Measurements from ENCODE around the gene ALOX12B. TPM values are rescaled to one million over a fixed set of nuclear protein-coding genes. Genes with fewer than 3 reads are reported as not detected.

ALOX12B gene
- 1.7 TPM for total RNA-seq (ENCODE audit: unreplicated experiment)
- long read RNA-seq, partial matches to known transcripts: 3 of 3 reads
- long read RNA-seq, other reads (novel, unspliced or antisense): 0 of 3 reads

GRCh38 chr17:8087075-8087951 is at the start of gene ALOX12B:
Gene ALOX12B, minus strand, starts transcription at chr17:8087716. Its CDS starts 274 bp downstream, at chr17:8087442.
- no peak for TF ChIP-seq CTCF (IDR thresholded peaks at IDR 0.05; ENCODE audit: unreplicated experiment)
- DNase-seq (ENCODE audit: low spot score): no peak
- Mint-ChIP-seq H3K9me3 (ENCODE audit: unreplicated experiment) (no peaks in the 10 kb centered on the region), H3K4me1 (ENCODE audit: unreplicated experiment) (no peaks in the 10 kb centered on the region), H3K27ac (ENCODE audit: unreplicated experiment) (peak within 1 kb of the TSS; percentile 57), H3K27me3 (ENCODE audit: unreplicated experiment) (peaks cover 13% of the 10 kb centered on the region), H3K4me3 (ENCODE audit: unreplicated experiment) (peak within 1 kb of the TSS; percentile 5), H3K36me3 (ENCODE audit: low read depth, unreplicated experiment) (no peaks in the 10 kb centered on the region)

- H3K27ac Mint-ChIP-seq (ENCODE audit: unreplicated experiment): no peak overlapping the region
- peaks cover 4% of the 10 kb centered on the region for H3K27me3 Mint-ChIP-seq (ENCODE audit: unreplicated experiment)
- no peaks in the 10 kb centered on the region for H3K9me3 Mint-ChIP-seq (ENCODE audit: unreplicated experiment)
- DNase-seq (ENCODE audit: low spot score): no peak
- no peaks in the 10 kb centered on the region for H3K4me1 Mint-ChIP-seq (ENCODE audit: unreplicated experiment)
- no peaks in the 10 kb centered on the region for H3K36me3 Mint-ChIP-seq (ENCODE audit: low read depth, unreplicated experiment)
- H3K4me3 Mint-ChIP-seq (ENCODE audit: unreplicated experiment): no peak overlapping the region
- TF ChIP-seq CTCF (IDR thresholded peaks at IDR 0.05; ENCODE audit: unreplicated experiment): no peak
Measured at GRCh38 chr17:8133941-8134340, 46.4 kb upstream of the ALOX12B start.

- no peak for TF ChIP-seq CTCF (IDR thresholded peaks at IDR 0.05; ENCODE audit: unreplicated experiment)
- Mint-ChIP-seq H3K36me3 (ENCODE audit: low read depth, unreplicated experiment) (no peaks in the 10 kb centered on the region), H3K27me3 (ENCODE audit: unreplicated experiment) (peaks cover 4% of the 10 kb centered on the region), H3K27ac (ENCODE audit: unreplicated experiment) (no peak overlapping the region), H3K4me3 (ENCODE audit: unreplicated experiment) (no peak overlapping the region), H3K4me1 (ENCODE audit: unreplicated experiment) (no peaks in the 10 kb centered on the region), H3K9me3 (ENCODE audit: unreplicated experiment) (no peaks in the 10 kb centered on the region)
- DNase-seq (ENCODE audit: low spot score): no peak
Measured at GRCh38 chr17:8133399-8133798, 45.9 kb upstream of the ALOX12B start.

- no peak for TF ChIP-seq CTCF (IDR thresholded peaks at IDR 0.05; ENCODE audit: unreplicated experiment)
- Mint-ChIP-seq H3K27ac (ENCODE audit: unreplicated experiment) (no peak overlapping the region), H3K27me3 (ENCODE audit: unreplicated experiment) (peaks cover 7% of the 10 kb centered on the region), H3K9me3 (ENCODE audit: unreplicated experiment) (no peaks in the 10 kb centered on the region), H3K4me1 (ENCODE audit: unreplicated experiment) (peaks cover 4% of the 10 kb centered on the region), H3K4me3 (ENCODE audit: unreplicated experiment) (no peak overlapping the region), H3K36me3 (ENCODE audit: low read depth, unreplicated experiment) (peaks cover 3% of the 10 kb centered on the region)
- no peak for DNase-seq (ENCODE audit: low spot score)
Measured at GRCh38 chr17:8131844-8132441, 44.4 kb upstream of the ALOX12B start.

Data from endothelial cell (in vitro differentiated cells).